HG02759 (cell line): ENCODE results near the gene LHFPL4.
"Not testable (repeated sequence)": the region's sequence is repeated elsewhere in the genome, so short reads cannot be mapped to it uniquely, and the experiment has no call there.

Experiments used
- ATAC-seq: cut with Tn5 transposase; IDR thresholded peaks from one replicate; pipeline ENCODE4 v1.9.1; 2021; ENCODE audit warnings: mild to moderate bottlenecking, moderate library complexity; ENCODE audit not compliant: unreplicated experiment

The LHFPL4 gene

DNA sequence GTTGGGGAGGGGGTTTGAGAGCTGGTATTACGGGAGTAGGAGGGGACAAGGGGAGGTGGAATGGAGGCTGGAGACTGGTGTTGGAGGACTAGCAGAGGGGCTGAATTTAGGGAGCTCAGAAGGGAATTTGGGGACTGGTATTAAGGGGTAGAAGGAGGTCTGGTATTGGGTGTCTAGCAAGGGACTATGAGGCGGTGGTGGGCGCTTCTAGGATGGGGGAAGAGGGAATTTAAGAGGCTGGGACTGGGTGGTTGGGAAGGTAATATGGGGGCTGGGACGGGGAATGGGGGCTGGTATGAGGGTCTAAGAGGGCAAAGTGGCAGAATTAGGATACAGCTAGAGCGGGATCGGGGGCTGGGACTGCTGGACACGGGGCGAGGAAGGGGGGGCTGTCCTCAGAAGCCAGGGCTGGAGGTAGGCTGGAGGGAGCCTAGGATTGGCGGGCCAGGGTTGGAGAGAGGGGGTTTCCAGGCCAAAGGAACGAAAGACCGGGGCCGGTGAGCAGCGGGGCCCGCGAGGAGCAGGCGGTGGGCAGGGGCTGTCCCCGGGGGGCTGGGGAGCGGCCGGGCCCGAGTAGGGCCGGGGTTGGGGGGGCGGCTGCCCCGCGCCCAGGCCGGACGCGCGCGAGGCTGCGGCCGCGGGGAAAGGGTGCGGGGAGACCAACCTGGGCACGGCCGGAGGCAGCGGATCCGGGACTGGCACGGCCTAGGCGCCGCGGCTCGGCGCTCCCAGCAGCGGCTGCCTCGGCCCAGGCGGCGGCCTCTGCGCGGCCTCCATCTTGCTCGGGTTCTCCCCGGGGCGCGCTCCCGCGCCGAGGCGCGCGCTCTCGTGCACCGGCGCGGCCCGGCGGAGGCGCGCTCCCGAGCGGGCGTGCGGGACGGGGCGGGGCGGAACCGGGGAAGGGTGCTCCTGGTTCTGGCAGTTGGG lies at the start of gene LHFPL4:
Gene LHFPL4, minus strand, starts transcription at position 802 of the 927 bp plus-strand sequence. CDS start 1,143 bp downstream, outside the sequence.
- no peak for ATAC-seq

DNA sequence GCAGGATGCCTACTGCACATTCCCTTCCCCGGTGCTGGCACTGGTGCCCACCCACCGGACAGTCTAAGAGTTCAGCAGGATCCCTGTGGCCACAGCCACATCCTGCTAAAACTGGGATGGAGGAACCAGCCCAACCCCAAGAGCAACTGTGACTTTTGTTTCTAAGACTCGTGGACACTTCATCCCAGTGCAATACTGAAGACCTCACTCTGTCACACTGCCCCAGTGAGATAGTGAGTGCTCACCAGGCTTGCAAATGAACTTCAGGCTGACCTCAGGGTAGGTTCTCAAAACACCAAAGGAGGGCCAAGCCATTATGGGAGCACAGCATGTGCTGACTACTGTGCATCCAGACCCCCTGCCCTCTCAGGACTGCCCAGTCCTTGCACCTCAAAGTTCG lies 49.0 kb upstream of the LHFPL4 start:
- ATAC-seq: no peak

DNA sequence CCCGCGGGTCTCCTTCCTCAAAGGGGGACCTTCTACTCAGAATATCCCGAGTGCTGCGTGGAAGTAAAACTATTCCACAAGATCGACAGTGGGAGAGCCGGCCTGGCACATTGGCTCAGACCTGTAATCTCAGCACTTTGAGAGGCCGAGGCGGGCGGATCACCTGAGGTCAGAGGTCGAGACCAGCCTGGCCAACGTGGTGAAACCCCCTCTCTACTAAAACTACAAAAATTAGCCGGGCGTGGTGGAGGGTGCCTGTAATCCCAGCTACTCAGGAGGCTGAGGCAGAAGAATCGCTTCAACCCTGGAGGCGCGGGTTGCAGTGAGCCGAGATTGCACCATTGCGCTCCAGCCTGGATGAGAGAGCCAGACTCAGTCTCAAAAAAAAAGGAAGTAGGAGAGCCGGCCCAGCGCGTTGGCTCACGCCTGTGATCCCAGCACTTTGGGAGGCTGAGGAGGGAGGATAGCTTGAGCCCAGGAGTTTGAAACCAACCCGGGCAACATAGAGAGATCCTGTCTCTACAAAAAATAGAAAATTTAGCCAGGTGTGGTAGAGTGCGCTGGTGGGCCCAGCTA lies 47.5 kb upstream of the LHFPL4 start:
- not testable (repeated sequence) for ATAC-seq

DNA sequence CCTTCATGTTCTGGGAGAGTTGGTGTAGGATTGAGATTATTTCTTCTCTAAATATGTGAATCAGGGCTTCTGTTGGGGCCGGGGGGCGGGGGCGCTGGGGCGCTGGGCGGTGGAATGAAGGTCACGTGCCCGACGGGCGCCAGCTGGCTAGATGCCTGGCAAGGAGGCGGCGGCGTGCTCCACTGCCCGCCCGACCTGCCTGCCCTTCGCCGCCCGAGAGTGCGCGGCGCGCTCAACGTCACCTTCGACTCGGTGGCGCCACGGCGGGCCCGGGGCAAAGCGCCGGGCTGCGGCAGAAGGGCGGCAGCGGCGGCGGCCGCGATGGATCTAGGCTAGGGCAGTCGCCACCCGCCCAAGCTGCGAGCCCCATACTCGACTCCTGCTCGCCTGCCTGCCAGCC lies 47.0 kb upstream of the LHFPL4 start:
- no peak for ATAC-seq

DNA sequence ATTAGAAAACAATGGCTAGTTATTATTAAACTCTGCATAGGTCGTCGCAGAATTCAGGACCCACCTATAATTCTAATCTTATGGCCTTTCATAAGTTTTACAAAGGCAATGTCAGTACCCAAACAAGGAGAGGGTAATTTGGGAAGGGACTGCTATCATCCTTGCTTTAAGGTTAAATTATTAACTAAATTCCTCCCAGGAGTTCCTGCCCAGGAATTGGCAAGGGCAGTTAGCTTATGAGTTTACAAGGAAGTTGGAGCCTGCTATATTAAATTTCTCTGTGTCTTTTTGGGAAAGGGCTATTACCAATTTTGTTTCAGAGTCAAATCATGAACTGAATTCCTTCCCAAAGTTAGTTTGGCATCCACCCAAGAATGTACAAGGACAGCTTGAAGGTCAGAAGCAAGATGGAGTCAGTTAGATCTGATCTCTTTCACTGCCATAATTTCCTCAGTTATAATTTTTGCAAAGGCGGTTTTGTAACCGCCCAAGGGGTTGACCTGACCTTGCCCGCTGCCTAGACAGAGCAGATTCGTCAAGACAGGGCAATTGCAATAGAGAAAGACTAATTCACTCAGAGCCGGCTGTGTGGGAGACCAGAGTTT lies 45.3 kb upstream of the LHFPL4 start:
- no peak for ATAC-seq

DNA sequence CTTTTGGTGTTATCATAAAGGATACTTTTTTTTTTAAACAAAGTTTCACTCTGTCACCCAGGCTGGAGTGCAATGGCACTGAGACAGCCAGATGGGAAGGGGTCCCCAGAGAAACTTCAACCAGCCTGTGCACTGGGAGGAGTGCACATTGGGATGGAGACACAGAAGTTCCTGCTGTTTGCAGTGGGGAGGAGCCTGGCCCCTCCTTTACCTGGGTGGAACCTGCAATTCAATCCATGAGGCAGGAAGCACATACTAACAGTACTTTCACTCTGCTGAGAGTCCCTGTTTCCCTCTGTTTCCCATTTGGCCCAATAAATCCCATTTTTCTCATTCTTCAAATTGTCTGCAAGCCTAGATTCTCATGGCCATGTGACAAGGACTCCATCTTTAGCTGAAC lies 42.3 kb upstream of the LHFPL4 start:
- ATAC-seq: no peak

DNA sequence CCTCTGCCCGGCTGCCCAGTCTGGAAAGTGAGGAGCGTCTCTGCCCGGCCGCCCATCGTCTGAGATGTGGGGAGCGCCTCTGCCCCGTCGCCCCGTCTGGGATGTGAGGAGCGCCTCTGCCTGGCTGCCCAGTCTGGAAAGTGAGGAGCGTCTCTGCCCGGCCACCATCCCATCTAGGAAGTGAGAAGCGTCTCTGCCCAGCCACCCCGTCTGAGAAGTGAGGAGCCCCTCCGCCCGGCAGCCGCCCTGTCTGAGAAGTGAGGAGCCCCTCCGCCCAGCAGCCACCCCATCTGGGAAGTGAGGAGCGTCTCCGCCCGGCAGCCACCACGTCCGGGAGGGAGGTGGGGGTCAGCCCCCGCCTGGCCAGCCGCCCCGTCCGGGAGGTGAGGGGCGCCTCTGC lies 38.2 kb upstream of the LHFPL4 start:
- not testable (repeated sequence) for ATAC-seq

DNA sequence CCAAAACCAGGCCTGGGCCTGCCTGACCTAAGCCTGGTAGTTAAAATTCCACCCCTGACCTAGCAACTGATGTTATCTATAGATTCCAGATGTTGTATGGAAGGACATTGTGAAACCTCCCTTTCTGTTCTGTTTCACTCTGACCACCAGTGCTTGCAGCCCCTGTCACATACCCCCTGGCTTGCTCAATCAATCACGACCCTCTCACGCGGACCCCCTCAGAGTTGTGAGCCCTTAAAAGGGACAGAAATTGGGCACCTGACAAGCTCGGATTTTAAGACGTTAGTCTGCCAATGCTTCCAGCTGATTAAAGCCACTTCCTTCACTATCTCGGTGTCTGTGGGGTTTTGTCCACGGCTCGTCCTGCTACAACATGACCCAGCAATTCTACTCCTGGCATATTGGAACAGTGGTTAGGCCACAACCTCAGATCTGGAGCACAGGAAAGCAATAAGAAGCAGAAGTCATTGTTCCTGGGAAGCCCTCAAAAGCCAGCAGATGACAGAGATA lies 36.7 kb upstream of the LHFPL4 start:
- no peak for ATAC-seq

DNA sequence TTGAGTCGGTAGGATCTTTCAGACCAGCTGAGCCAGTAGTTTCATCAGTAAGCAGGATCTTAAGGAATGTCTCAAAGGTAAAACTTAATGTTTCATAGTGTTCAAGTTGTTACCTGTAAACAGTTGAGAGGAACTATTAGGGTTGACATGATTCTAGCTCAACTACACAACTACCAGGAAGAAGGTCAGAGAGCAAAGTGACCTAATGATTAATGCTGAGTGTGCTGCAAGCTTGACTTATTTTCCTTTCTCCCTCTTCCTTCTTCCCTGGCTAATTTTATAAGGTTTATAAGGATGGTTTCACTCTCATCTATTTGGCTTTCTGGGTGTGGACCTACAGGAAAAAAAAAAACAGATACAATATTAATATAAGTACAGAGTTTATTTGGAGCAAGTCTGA lies 30.2 kb upstream of the LHFPL4 start:
- no peak for ATAC-seq

DNA sequence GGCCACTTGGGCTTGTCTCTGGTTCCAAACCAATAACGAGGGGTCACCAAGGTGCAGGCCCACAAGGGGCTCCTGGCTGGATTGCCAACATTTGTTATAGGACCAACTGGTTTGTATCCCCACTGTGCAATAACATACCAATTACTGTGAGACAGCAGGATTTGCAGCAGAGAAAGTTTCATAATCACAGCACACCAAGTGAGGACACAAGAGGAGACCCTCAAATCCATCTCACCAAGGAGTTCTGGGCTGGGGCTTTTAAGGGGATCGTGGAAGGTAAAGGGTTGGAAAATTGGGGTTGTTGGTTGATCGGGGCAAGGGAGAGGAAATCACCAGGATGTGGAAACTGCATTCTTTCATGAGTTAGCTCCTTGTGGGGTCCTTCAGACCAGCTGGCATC lies 29.7 kb upstream of the LHFPL4 start:
- ATAC-seq: no peak

DNA sequence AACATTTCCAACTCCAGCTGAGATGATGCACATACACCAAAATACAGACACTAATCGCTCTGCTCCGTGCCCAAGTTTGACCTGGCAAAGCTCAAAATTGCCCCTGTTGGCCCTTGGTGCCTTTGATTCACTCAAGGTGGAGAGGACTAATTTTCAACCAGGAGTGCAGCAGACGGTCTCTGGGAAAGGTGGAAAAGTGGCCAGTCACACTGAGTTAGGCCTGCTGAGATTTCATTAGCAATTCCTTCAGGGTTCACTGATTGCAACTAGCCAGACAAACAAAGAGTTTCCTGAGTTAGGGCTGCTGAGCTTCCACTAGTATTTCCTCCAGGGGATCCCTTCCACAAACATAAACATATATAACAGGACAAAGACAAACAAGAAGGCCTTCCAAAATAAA lies 28.7 kb upstream of the LHFPL4 start:
- no peak for ATAC-seq

DNA sequence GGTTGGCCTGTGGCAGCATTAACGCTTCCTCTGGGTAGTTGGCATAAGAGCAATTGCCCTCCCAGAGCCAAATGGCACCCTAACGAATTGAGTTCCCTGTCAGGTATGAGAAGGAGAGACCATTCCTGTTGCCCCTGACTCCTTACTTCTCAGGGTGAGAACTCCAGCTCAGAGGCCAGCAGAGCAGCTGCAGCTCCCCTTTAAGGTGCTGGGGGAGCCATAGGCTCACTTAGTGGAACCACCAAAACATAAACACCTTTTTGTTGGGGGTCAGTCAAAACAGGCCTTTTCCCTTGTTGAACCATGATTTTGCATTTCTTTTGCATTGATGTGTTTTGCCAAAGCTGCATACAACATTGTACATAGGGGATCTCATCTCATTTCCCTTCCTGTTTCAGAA lies 28.1 kb upstream of the LHFPL4 start:
- ATAC-seq: no peak

DNA sequence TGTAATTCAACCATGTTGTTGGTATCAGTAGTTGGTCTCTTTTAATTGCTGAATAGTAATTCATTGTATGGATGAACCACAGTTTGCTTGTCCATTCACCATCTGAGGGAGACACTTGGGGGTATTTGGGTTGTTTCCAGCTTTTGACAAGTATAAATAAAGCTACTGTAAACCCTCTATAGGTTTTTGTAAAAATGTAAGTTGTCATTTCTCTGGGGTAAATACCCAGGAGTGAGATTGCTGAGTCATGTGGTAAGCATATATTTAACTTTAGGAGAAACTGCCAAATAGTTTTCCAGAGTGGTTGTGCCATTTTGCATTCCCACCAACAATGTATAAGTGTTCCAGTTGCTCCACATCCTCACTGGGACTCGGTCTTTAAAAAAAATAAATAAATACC lies 15.4 kb upstream of the LHFPL4 start:
- no peak for ATAC-seq

DNA sequence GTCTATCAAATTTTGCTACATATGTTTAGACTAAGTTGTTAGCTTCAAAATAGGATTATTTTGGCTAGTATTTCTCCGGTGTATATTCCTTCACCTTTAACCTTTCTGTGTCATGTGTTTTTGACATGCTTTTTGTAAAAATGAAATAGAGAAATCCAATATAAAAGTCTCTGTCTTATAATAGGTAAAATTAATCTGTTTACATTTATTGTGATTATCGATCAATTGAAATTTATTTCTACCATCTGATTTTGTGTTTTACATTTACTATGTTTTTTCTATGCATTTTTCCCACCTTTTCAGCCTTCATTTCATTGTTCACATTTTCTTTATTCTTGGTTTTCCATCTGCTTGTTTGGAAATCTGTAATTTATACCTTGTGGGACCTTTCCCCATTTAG lies 11.7 kb upstream of the LHFPL4 start:
- ATAC-seq: no peak

DNA sequence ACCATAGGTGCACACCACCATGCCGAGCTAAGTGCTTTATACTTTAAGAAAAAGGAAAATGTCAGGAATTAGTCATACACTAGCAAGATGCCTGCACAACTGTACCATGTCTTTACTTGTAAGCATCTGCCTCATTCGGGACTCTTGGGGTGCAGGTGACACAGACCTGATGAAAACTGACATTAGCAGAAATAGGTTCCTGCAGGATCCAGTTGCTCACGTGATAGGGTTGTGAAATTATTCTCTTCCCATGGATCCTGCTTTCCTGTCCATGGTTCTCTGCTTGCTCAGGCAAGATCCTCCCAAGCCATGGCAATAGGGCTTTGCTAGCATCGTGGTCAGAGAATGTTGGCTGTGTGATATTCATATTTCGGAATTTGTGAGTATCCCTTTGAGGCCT lies 10.2 kb upstream of the LHFPL4 start:
- no peak for ATAC-seq

DNA sequence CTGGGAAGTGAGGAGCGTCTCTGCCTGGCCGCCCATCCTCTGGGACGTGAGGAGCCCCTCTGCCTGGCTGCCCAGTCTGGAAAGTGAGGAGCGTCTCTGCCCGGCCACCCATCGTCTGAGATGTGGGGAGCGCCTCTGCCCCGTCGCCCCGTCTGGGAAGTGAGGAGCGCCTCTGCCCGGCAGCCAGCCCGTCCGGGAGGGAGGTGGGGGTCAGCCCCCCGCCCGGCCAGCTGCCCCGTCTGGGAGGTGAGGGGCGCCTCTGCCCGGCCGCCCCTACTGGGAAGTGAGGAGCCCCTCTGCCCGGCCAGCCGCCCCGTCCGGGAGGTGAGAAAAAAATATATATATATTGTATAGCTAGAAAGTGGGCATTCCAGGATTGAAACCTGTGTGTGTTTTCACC lies 6.4 kb upstream of the LHFPL4 start:
- not testable (repeated sequence) for ATAC-seq

DNA sequence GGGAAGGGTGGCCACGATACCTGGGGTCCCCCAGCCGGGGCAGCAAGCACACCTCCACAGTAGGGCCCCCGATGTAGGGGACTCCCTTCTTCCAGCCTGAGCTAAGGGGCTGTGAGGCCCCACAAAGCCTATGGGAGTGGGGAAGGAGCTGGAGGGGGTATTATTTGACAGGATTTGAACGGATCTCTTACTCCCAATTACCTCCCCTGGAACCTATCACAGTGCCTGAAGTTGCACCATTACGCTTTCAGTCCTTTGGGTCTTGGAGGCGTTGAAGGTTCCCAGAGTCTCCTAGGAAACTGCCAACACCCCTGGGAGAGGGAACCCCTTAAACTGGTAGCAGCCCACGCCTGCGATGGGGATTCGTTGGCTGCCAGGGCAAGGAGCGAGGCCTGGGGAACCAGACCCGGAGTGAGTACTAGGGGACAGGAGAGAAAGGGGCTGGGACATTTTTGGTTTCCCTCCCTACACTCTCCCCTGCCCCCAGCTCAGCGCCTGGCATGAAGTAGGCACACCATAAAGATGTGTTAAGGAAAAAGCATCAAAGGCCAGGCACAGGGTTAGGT lies 409 bp upstream of the LHFPL4 start:
- ATAC-seq: no peak

DNA sequence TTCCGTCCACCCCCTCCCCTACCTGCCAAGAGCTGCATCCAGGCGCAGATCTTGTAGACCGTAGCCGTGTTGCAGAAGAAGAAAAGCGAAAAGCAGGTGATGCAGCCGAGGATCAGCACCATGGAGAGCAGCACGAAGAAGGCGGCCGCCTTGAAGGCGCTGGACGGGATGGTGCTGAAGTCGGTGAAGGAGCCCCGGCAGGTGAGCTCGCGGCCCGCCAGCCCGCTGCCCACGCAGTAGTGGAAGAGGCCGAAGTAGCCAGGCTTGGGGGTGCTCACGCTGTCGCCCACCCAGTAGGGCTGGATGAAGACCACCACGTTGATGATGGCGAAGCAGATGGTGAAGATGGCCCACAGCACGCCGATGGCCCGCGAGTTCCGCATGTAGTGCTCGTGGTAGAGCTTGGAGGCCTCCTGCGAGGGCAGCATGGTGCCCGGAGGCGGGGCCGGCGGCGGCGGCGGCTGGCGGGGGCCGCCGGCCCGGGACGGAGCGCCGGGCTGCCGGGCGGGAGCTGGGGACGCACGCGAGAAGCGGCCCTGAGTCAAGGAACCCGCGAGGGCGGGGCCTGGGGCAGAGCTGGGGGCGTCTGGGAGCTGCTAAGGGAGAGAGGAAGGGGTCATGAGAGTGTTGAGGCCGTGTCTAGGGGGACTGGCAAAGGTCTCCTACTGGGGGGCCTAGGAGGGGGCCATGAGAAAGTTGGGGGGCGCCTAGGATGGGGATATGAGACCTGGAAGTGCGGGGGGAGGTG lies 1.2 kb downstream of the LHFPL4 start:
- no peak for ATAC-seq

DNA sequence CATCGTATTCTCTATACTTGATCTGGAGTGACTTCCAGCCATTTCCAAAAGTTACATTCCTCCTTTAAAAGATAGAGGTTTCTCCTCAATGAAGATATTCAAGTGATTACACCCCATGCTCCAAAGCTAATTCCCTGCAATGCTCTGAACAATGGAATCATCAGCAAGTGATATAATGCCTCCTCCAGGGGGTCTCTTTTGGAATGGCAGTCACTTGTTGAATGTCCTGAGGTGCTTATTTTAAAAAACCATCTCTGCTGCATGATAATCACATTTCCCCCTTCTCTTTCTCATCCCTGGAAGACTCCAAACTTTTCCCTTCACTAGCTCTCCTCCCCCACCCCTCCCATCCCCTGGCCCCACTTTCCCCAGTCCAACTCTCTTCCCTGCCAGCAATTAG lies 2.6 kb downstream of the LHFPL4 start:
- ATAC-seq: no peak

DNA sequence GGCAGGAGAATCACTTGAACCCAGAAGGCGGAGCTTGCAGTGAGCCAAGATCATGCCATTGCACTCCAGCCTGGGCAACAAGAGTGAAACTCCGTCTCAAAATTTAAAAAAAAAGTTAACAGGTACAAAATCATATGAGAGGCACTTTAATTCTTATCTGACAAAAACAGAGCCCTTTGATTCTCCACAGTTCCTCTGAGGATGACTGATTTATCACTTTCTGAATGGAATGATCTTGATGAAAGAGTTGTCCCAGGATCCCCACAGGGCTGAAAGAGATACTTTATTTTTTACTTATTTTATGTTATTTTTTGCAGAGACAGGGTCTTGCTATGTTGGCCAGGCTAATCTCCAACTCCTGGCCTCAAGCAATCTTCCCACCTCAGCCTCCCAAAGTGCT lies 4.0 kb downstream of the LHFPL4 start:
- no peak for ATAC-seq

DNA sequence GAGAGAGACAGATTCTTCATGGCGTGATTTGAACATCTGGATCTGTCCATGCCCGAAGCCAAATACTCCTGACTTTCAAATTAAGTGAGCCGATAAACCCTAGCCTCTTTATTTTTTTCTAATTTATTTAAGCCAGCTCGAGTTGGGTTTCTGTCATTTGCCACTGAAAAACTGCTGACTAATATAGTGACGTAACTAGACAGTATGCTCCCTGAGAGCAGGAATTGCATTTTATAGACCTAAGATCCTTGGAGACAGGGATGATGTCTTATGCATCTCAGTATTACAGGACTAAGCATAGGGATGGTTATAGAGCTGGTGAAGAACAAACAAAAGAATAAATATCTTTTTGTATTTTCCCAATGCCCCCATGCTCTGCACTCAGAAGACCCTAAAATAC lies 4.6 kb downstream of the LHFPL4 start:
- no peak for ATAC-seq
